ENCODE data around the gene LY6G6F.
A peak's percentile ranks its signal among the peaks of the same experiment; 100 is the strongest.
"Not testable (repeated sequence)": the region's sequence is repeated elsewhere in the genome, so short reads cannot be mapped to it uniquely, and the experiment has no call there.

Gene LY6G6F

GRCh38 chr6:31702819-31703716 is 3.6 kb upstream of the LY6G6F start, which contains the start of gene ABHD16A:
Gene ABHD16A, minus strand, starts transcription at chr6:31703324. Its CDS starts 43 bp downstream, at chr6:31703281.
- DNase-seq: peak; percentile 48

DNA sequence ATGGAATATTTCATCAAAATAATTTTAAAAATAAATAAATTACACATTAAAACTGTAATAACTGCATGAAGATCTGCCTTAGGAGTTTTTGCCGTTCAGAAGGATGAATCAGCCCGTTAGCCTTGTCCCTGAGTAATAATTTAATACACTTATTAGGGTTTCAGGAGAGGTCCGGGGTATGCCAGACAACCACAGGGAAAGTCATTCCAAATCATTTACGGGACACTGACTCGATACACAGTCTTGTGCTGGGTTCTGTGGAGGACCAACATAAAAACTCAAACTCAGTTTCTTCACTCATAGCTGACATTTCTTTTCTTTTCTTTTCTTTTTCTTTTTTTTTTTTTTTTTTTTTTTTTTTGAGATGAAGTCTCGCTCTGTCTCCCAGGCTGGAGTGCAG is 735 bp upstream of the LY6G6F start:
- no peak for DNase-seq

- no peak for DNase-seq
Observed at GRCh38 chr6:31707701-31708100, 1.0 kb downstream of the LY6G6F start.

- DNase-seq: no peak
Observed at GRCh38 chr6:31708224-31708623, 1.6 kb downstream of the LY6G6F start.

- DNase-seq: not testable (repeated sequence)
Observed at GRCh38 chr6:31709157-31709556, 2.5 kb downstream of the LY6G6F start.

DNA sequence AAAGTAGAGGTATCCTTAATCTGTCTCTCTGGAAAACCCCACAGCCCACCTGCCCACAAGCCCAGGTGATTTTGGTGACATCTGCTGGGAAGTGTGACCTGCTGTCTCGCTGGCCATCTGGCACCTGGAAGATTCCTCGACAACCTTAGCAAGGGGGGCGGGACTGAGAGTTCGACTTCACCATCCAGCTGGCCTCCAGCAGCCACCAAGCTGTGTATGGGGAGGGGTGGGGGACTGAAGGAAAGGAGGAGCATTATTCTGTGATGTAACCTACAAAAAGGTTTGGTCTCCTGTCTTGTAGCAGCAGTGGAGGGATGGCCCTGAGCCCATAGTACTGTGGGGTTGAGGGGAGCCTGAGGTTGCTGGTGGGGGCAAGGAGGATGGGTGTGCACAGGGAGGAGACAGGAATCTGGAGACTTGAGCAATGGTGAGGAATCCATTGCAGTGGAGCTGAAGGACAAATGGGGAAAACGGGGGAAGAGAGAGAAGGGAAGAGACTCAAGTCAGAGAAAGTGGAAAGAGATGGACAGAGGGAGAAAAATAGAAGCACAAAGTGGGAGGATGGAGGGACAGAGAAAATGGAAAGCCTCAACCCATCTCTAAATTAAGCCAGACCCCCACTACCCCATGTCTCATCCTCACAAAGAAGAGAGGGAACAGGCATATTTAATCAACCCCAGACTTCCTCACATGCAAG is 4.0 kb downstream of the LY6G6F start:
- no peak for DNase-seq

- DNase-seq: no peak
Observed at GRCh38 chr6:31711233-31711632, 4.6 kb downstream of the LY6G6F start.

DNA sequence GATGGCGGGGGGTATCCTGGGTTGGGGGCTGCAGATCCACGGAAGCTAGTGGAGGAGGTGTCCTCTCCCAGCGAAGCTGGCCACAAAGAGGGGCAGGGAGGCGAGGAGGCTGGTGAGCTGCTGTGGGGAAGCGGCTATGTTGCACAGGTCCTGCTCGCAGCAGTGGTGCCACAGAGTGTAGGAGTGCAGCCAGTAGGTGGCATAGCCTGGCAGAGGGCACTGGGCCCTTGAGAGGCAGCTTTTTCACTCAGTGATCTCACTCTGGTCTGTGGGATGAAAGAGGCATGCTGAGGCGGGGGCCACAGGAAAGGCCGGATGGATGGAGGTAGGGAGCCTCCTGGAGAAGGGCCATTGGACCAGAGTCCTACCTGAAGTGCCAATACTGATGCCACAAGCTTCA is 5.6 kb downstream of the LY6G6F start:
- no peak for DNase-seq

- DNase-seq: no peak
Observed at GRCh38 chr6:31713465-31713864, 6.8 kb downstream of the LY6G6F start.

DNA sequence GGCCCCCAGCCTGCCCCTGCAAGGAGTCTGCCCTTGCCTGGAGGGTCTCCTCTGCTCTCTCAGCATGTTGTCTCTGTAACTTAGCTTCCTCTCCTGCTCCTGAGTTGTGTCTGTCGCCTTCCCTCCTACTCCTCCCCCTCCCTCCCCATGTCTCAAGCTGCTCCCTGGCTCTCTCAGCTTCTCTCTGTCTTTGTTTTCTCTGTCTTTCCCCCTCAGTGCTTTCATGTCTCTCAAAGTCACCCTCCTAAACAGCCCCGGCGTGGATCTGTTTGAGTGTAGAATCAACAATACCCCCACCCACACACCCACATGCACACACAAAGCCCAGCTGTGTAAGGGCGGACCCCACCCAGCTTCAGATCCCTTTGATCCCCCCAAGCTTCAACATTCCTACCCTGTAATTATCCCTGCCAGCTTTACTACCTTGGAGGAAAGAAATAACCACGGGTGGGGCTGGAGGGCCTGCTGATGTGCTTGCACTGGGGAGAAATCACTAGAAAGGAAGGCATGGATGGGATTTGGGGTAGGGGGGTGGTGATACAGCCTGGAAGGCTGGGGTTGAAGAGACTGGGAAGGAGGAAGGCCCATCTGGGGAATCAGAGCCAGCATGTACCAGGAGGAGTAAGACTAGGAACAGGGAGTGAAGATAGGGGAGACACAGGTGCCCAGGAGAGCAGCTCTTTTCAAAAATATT is 7.5 kb downstream of the LY6G6F start:
- DNase-seq: no peak

DNA sequence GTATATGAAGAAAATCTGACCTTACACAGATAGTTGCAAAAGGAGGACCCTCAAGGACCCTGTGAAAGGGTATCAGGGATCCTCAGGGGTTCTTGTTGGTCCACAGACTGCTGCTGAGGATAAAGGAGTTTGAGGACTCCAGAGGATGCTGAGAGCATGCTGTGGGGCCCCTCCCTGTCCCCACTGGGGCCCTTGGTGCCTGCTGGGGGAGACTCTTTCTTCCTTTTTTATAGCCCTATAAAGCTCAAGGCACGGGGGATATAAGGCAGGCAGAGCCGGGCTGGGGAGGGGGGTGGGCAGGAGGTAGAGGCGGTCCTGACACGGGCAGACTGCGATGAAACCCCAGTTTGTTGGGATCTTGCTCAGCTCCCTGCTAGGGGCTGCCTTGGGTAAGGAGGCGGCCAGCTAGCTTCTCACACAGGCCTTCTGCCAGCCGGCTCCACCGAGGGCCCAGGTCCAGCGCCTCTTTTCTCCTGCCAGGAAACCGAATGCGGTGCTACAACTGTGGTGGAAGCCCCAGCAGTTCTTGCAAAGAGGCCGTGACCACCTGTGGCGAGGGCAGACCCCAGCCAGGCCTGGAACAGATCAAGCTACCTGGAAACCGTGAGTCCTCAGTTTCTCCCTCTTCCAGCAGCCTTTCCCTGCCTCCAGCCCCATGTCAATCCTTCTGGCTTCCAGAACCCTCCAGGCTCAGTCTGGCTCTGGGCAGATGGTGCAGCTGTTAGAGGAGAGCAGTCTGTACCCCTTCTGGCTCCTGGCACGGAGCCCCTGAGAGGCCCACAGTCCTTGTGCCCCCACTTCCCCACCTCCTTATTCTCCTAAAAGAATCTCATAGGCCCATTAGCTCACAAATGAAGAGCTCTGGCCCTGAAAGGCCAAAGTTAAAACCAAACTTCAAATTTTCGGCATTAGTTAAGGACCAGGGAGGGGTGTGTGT is 8.6 kb downstream of the LY6G6F start, which contains the start of gene LY6G6D:
LY6G6D (plus strand) TSS at position 327 of the 937 bp plus-strand sequence; CDS start at position 335, 8 bp downstream.
- no peak for DNase-seq

DNA sequence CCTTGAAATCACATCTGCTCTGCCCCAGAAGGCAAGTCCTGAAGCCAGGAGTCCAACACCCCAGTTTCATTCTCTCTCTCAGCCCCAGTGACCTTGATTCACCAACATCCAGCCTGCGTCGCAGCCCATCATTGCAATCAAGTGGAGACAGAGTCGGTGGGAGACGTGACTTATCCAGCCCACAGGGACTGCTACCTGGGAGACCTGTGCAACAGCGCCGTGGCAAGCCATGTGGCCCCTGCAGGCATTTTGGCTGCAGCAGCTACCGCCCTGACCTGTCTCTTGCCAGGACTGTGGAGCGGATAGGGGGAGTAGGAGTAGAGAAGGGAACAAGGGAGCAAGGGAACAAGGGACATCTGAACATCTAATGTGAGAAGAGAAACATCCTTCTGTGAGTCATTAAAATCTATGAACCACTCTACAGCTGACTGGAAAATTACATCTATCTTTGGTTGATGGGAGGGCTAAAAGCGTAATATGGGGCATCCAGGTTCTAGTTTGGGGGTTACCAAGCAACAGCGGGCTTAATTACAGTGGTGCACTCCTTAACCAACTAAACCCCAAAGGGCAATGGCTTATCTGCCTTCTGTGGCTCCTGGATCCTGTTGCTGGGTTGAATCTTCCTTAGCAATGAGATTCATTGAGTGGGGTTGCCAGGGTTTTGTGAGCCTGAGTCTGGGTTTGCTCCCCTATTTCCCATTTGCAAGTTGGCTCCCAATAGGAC is 11.0 kb downstream of the LY6G6F start:
- no peak for DNase-seq

- no peak for DNase-seq
Observed at GRCh38 chr6:31718265-31718664, 11.6 kb downstream of the LY6G6F start.

DNA sequence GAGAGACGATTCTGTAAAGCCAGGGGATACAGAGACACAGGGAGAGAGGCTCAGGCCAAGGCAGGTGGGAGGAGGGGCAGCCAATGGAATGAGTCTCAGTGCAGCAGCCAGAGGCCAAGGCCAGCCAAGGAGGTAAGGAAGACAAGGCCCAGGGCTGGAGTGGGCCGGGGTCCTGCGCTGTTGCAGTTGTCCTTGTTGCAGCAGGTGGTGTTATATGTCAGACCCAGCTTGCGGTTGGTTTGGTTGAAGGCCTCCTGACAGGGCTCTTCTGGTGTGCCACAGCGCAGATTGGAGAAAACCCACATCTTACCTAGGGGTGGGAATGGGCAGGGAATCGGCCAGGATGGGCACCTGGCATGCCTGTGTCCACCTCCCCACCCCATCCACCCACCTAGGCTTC is 12.3 kb downstream of the LY6G6F start:
- DNase-seq: no peak

- no peak for DNase-seq
Observed at GRCh38 chr6:31720196-31720770, 13.6 kb downstream of the LY6G6F start.

- no peak for DNase-seq
Observed at GRCh38 chr6:31721351-31722020, 14.8 kb downstream of the LY6G6F start, which contains the start of gene LY6G6C. Gene LY6G6C, minus strand, starts transcription at chr6:31721746. Its CDS starts 67 bp downstream, at chr6:31721679.

DNA sequence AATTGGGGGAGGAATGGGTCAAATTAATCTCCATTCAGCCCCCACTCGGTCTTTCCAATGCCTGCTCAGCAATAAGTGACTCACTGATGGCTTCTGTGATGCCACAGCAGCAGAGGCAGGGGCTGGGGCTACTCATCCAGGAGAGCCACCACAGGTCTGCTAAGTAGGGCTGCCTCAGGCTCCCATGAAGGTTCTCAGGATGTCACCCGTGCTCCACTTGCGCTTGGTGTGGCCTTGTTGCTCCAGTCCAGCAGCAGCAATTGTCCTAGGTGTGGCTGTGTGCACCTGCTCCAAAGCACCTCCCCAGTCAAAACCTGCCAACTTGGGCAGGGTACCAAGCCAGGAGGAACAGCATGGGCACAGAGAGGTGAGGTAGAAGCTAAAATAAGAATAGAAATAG is 15.5 kb downstream of the LY6G6F start:
- no peak for DNase-seq

DNA sequence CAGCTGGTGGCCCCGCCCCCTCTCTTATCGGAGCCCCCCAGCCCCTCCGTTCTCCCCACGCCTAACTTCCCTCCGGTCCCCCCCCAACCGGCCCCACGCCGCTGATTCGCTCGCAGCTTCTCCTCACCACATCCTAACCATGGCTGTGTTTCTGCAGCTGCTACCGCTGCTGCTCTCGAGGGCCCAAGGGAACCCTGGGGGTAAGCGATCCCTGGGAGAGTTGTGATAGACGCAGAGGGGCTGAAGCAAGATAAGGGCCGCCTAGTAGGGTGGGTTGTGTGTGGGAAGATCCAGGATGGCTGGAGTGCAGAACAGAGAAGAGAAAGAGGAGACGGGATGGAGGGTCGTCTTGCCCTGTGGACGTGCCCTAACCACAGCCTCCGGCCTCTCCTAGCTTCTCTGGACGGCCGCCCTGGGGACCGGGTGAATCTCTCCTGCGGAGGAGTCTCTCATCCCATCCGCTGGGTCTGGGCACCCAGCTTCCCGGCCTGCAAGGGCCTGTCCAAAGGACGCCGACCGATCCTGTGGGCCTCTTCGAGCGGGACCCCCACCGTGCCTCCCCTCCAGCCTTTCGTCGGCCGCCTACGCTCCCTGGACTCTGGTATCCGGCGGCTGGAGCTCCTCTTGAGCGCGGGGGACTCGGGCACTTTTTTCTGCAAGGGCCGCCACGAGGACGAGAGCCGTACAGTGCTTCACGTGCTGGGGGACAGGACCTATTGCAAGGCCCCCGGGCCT is 16.7 kb downstream of the LY6G6F start, which contains the start of gene MPIG6B:
MPIG6B (plus strand) TSS at position 129 of the 735 bp plus-strand sequence; CDS start at position 140, 11 bp downstream.
- no peak for DNase-seq

GRCh38 chr6:31723980-31724691 is 17.5 kb downstream of the LY6G6F start:
- no peak for DNase-seq

Data from cortex of kidney (tissue), 1 donor.